NOMO-1 treated with DMSO at 0.1 percent for 48 hours (cell line): Measurements from ENCODE around the gene ZNF335.
"Not testable (repeated sequence)": the region's sequence is repeated elsewhere in the genome, so short reads cannot be mapped to it uniquely, and the experiment has no call there.

ENCODE experiments used
- DNase-seq: peaks from one replicate; lab custom pipeline; 2025; ENCODE audit not compliant: unreplicated experiment; lab: John Stamatoyannopoulos, UW

Gene ZNF335

GRCh38 chr20:45918182-45918737 lies 53.7 kb downstream of the ZNF335 start:
- no peak for DNase-seq

DNA sequence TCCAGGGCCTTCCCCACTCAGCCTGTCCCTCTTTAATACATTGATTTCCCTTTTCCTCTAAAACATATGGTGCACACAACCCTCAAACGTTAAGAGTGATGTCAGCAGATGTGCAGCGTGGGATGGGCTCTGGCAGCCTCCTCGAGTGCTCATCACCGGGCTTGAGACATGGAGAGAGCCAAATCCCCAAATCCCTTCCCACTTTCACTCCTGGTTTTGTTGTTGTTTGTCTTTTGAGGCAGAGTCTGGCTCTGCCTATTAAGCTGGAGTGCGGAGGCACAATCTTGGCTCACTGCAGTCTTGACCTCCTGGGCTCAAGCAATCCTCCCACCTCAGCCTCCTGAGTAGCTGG lies 54.2 kb downstream of the ZNF335 start:
- DNase-seq = no peak

GRCh38 chr20:45913116-45913515 lies 58.9 kb downstream of the ZNF335 start:
- DNase-seq = no peak

- no peak for DNase-seq
These were observed 59.7 kb downstream of the ZNF335 start for GRCh38 chr20:45912344-45912682.

- DNase-seq = no peak
These were observed 60.3 kb downstream of the ZNF335 start, which contains the start of gene PLTP for GRCh38 chr20:45911486-45912343. TSS of gene PLTP (minus strand) at chr20:45912155. CDS start at chr20:45911452, 703 bp downstream.

- peak; percentile 99 for DNase-seq
These were observed 61.1 kb downstream of the ZNF335 start for GRCh38 chr20:45910670-45911485.

GRCh38 chr20:45909817-45910669 lies 62.0 kb downstream of the ZNF335 start:
- DNase-seq = peak; percentile 29

GRCh38 chr20:45909336-45909808 lies 62.6 kb downstream of the ZNF335 start:
- DNase-seq = no peak

GRCh38 chr20:45908084-45908483 lies 63.9 kb downstream of the ZNF335 start:
- no peak for DNase-seq

GRCh38 chr20:45907219-45907948 lies 64.6 kb downstream of the ZNF335 start:
- no peak for DNase-seq

DNA sequence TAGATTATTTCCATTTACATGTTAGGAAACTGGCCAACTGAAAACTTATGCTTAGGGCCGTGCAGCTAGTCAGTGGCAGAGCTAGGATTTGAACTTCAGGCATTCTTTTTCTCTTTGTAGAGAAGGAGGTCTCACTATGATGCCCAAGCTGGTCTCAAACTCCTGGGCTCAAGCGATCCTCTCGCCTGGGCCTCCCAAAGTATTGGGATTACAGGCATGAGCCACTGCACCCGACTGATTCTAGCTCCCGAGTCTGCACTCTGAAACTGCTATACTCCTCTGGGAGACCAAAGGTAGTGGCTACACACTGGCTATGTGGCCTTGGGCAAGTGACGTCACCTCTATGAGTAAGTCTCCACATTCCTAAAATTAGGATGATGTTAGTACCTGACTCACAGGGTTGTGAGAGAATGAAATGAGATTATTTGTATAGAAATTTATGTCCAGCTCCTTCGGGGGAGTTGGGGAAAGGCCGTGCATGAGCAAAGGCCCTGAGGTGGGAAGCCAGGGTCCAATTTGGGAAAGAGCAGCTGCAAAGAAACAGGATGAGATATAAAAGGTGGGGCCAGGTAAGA lies 66.4 kb downstream of the ZNF335 start:
- DNase-seq = no peak

GRCh38 chr20:45904583-45905504 lies 67.2 kb downstream of the ZNF335 start:
- no peak for DNase-seq

DNA sequence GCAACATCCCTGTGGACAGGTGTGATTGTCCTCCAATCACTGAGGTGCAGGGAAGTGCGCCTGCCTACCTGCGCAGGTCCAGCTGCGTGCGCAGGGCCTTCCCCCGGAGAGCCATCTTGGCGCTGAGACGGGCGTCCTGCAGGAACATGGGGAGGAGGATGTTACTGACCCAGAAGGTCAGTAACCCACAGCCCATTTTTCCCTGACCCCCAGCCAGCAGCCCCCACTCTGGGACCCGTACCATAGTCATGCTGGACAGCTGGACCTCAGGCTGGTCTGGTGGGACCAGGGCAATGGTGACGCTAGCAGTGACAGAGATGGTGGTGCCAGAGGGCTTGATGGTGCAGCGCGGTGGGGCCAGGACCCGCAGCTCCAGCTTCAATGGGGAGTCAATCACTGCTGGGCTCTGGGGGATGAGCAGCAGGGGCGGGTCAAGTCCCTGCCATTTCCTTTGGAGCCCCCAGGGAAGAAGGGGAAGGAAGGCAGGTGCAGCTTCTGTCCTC lies 69.8 kb downstream of the ZNF335 start:
- DNase-seq = no peak

GRCh38 chr20:45901332-45901731 lies 70.7 kb downstream of the ZNF335 start:
- not testable (repeated sequence) for DNase-seq

GRCh38 chr20:45899046-45899835 lies 72.8 kb downstream of the ZNF335 start:
- no peak for DNase-seq
